Keratinocyte (primary cell): ENCODE results near the gene CELSR1. TPM values are rescaled to one million over a fixed set of nuclear protein-coding genes. Genes with fewer than 3 reads are reported as not detected.

Source experiments
- DNase-seq: peaks from one replicate; pipeline ENCODE4 v3.0.0-alpha.2; 2011; ENCODE audit warnings: low read depth, missing footprints, low spot score
- FAIRE-seq: peaks from 2 replicates; lab custom pipeline; 2011; peaks lifted over from hg19 to GRCh38; lab: Jason Lieb, UNC
- H2AFZ ChIP-seq: 2 replicates; pipeline ENCODE4 v1.6.0; 2012; ENCODE audit warnings: low read length, control low read depth, inconsistent platforms; ENCODE audit not compliant: control insufficient read depth
- H3K27ac ChIP-seq: 2 replicates; pipeline ENCODE4 v1.5.1; 2011; ENCODE audit warnings: low read length; ENCODE audit not compliant: control insufficient read depth, insufficient read depth
- H3K27me3 ChIP-seq: 3 replicates; pipeline ENCODE4 v1.6.0; 2011; ENCODE audit warnings: low read length; ENCODE audit not compliant: control insufficient read depth, insufficient read depth; ENCODE audit errors: extremely low read depth
- H3K36me3 ChIP-seq, 2 experiments: 2 replicates in 1 of 2; 3 replicates in 1 of 2; pipeline ENCODE4 v1.5.1; 2011; ENCODE audit warnings: low read length in 2 of 2, mild to moderate bottlenecking in 1 of 2; ENCODE audit not compliant: control insufficient read depth in 2 of 2, insufficient read depth in 2 of 2; ENCODE audit errors: extremely low read depth in 1 of 2
- H3K4me1 ChIP-seq: 3 replicates; pipeline ENCODE4 v1.5.1; 2011; ENCODE audit warnings: low read length; ENCODE audit not compliant: control insufficient read depth, insufficient read depth; ENCODE audit errors: extremely low read depth
- H3K4me2 ChIP-seq: 3 replicates; pipeline ENCODE4 v1.6.0; 2011; ENCODE audit warnings: low read depth, low read length; ENCODE audit not compliant: control insufficient read depth, insufficient read depth; ENCODE audit errors: extremely low read depth
- H3K4me3 ChIP-seq, 3 experiments: fragments of 200-600 bp in 1 of 3; sonication (generic) in 1 of 3; 2 replicates in 2 of 3; 3 replicates in 1 of 3; pipeline ENCODE4 v1.5.1; 2011 to 2016; ENCODE audit warnings: low read length in 3 of 3, mild to moderate bottlenecking in 3 of 3, control low read depth in 2 of 3, inconsistent platforms in 1 of 3, low read depth in 1 of 3, mixed read lengths in 1 of 3, mixed run types in 1 of 3, moderate library complexity in 1 of 3; ENCODE audit not compliant: control insufficient read depth in 2 of 3, insufficient read depth in 2 of 3; ENCODE audit errors: extremely low read depth in 1 of 3
- H3K79me2 ChIP-seq: 2 replicates; pipeline ENCODE4 v1.6.0; 2012; ENCODE audit warnings: low read length; ENCODE audit not compliant: control insufficient read depth, insufficient read depth
- H3K9ac ChIP-seq: 3 replicates; pipeline ENCODE4 v1.6.0; 2011; ENCODE audit warnings: low read length; ENCODE audit not compliant: control insufficient read depth, insufficient read depth; ENCODE audit errors: extremely low read depth
- H3K9me1 ChIP-seq: 3 replicates; pipeline ENCODE4 v1.6.0; 2011; ENCODE audit warnings: low read length; ENCODE audit not compliant: control insufficient read depth, insufficient read depth; ENCODE audit errors: extremely low read depth
- H3K9me3 ChIP-seq: 2 replicates; pipeline ENCODE4 v1.5.1; 2012; ENCODE audit warnings: low read depth, low read length; ENCODE audit not compliant: control insufficient read depth
- H4K20me1 ChIP-seq: 3 replicates; pipeline ENCODE4 v1.6.0; 2011; ENCODE audit warnings: low read length; ENCODE audit not compliant: control insufficient read depth, insufficient read depth; ENCODE audit errors: extremely low read depth
- EZH2 ChIP-seq: IDR thresholded peaks from one replicate; pipeline ENCODE4 v1.6.1; 2012; ENCODE audit warnings: inconsistent platforms, mild to moderate bottlenecking, low read length, moderate library complexity
- dilution Hi-C: fragments of 300-500 bp; cut with MboI; formaldehyde crosslinking; loops from one replicate; pipeline ENCODE4 v1.7.0; 2020; ENCODE audit warnings: low sequenced_read_pairs; ENCODE audit not compliant: extremely low pct_ligation_motif_present
- polyA plus RNA-seq, 5 experiments: library from polyadenylated mRNA; depleted of rRNA in 3 of 5; stranded (reverse) in 3 of 5; stranded (forward) in 1 of 5; unstranded in 1 of 5; fragments of >200 nt; gene quantifications; 1 replicate in 1 of 5; 2 replicates in 3 of 5; 3 replicates in 1 of 5; pipeline versions ENCODE4 v1.2.1 to v1.2.3, GENCODE V29; 2011 to 2012; ENCODE audit warnings: missing spikeins in 2 of 5, low read depth in 1 of 5, low replicate concordance in 1 of 5
- TF ChIP-seq, protein P1 (sequence below), 3 experiments: IDR thresholded peaks in 1 of 3; conservative IDR thresholded peaks in 1 of 3; optimal IDR thresholded peaks in 1 of 3; 2 replicates in 2 of 3; 3 replicates in 1 of 3; pipeline versions ENCODE3 to v1.5.1; 2011; ENCODE audit warnings: low read length in 3 of 3, mild to moderate bottlenecking in 3 of 3, moderate library complexity in 2 of 3, control low read depth in 1 of 3, inconsistent platforms in 1 of 3; ENCODE audit not compliant: insufficient read depth in 2 of 3; ENCODE audit errors: extremely low read depth in 1 of 3

CELSR1 gene
- polyA plus RNA-seq, 1 donor (not counting 4 experiments of a cell fraction or from before 2014, with no cell fraction given): 16.1 TPM

DNA sequence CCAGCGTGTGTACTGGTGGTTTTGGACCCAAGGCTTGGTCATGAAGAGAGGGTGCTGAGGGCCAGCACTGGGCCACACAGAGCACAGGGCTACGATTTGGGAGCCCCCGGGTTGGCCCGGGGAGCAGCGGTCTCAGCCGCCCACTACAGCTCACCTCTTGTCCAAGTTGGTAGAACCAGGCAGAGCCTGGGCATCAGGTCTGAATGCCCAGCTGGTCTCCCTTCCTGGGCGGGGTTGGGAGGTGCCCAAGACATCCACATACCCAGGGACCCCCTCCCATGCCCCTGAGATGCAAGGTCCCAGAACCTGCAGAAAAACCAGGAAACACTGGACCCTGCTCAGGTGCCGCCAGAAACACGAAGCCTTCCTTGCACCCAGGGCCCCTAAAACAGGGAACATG is 18.0 kb downstream of the CELSR1 start:
- Histone ChIP-seq H3K79me2 (peaks cover 28% of the 10 kb centered on the region), H3K4me1 (peaks cover 15% of the 10 kb centered on the region), H3K4me2 (no peak overlapping the region), H3K9me1 (peaks cover 2% of the 10 kb centered on the region), H3K4me3 (no peak overlapping the region), H3K9me3 (no peaks in the 10 kb centered on the region), H3K9ac (no peak overlapping the region), H3K27ac (no peak overlapping the region), H4K20me1 (no peaks in the 10 kb centered on the region), H3K36me3 (peaks cover 2 to 11% of the 10 kb centered on the region in 2 experiments), H2AFZ (no peak overlapping the region), H3K27me3 (no peaks in the 10 kb centered on the region)
- TF ChIP-seq, protein P1, sequence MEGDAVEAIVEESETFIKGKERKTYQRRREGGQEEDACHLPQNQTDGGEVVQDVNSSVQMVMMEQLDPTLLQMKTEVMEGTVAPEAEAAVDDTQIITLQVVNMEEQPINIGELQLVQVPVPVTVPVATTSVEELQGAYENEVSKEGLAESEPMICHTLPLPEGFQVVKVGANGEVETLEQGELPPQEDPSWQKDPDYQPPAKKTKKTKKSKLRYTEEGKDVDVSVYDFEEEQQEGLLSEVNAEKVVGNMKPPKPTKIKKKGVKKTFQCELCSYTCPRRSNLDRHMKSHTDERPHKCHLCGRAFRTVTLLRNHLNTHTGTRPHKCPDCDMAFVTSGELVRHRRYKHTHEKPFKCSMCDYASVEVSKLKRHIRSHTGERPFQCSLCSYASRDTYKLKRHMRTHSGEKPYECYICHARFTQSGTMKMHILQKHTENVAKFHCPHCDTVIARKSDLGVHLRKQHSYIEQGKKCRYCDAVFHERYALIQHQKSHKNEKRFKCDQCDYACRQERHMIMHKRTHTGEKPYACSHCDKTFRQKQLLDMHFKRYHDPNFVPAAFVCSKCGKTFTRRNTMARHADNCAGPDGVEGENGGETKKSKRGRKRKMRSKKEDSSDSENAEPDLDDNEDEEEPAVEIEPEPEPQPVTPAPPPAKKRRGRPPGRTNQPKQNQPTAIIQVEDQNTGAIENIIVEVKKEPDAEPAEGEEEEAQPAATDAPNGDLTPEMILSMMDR (optimal IDR thresholded peaks at IDR 0.05 in 1 of 3, IDR thresholded peaks at IDR 0.05 in 1 of 3, conservative IDR thresholded peaks at IDR 0.05 in 1 of 3; ENCODE audit: extremely low read depth in 1 of 3, insufficient read depth in 2 of 3, low read length in 3 of 3): no peak
- TF ChIP-seq EZH2: no peak
- FAIRE-seq (no peak), DNase-seq (no peak)
- dilution Hi-C loops: no loop called here

DNA sequence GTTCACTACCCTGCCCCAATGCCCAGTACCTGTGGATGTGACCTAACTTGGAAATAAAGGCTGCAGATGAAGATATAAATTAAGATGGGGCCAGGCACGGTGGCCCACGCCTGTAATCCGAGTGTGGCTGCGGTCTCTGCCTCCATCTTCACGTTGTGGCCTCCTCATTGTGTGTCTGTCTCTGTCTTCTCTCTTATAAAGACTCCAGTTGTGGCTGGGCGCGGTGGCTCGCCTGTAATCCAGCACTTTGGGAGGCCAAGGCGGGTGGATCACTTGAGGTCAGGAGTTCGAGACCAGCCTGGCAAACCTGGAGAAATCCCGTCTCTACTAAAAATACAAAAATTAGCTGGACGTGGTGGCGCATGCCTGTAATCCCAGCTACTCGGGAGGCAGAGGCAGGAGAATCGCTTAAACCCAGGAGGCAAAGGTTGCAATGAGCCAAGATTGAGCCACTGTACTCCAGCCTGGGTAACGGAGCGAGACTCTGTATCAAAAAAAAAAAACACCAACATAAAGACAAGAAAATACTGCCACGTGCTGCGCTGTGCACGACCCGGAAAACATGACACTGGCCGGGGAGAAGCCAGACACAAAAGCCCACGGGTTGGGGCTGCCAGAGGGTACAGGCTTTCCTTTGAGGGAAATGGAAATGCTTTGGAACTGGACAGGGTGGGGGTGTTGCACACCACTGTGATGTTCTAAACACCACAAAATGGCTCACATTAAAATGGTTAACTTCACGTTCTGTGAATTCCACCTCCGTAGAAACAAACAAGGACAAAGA is 18.7 kb downstream of the CELSR1 start:
- dilution Hi-C loops: no loop called here
- Histone ChIP-seq H4K20me1 (no peaks in the 10 kb centered on the region), H3K9ac (no peak overlapping the region), H3K27ac (no peak overlapping the region), H3K79me2 (peaks cover 23% of the 10 kb centered on the region), H3K4me2 (no peak overlapping the region), H3K9me1 (peaks cover 2% of the 10 kb centered on the region), H3K9me3 (no peaks in the 10 kb centered on the region), H3K4me3 (no peak overlapping the region), H3K27me3 (no peaks in the 10 kb centered on the region), H3K36me3 (peaks cover 2 to 11% of the 10 kb centered on the region in 2 experiments), H3K4me1 (peaks cover 19% of the 10 kb centered on the region), H2AFZ (no peak overlapping the region)
- DNase-seq: no peak
- FAIRE-seq: no peak
- TF ChIP-seq EZH2: no peak
- TF ChIP-seq, protein P1 (optimal IDR thresholded peaks at IDR 0.05 in 1 of 3, IDR thresholded peaks at IDR 0.05 in 1 of 3, conservative IDR thresholded peaks at IDR 0.05 in 1 of 3; ENCODE audit: extremely low read depth in 1 of 3, insufficient read depth in 2 of 3, low read length in 3 of 3): no peak
